GM12892 (cell line): Measurements from ENCODE around the gene DCST1.

Experiments used
- POLR2AphosphoS5 ChIP-seq: IDR thresholded peaks from 2 replicates; pipeline ENCODE4 v1.6.1; 2011; ENCODE audit warnings: low read depth, low read length, control low read depth
- TAF1 ChIP-seq: IDR thresholded peaks from 2 replicates; pipeline ENCODE4 v1.6.1; 2011; ENCODE audit warnings: low read depth, mild to moderate bottlenecking, control low read depth, low read length, borderline replicate concordance

DNA sequence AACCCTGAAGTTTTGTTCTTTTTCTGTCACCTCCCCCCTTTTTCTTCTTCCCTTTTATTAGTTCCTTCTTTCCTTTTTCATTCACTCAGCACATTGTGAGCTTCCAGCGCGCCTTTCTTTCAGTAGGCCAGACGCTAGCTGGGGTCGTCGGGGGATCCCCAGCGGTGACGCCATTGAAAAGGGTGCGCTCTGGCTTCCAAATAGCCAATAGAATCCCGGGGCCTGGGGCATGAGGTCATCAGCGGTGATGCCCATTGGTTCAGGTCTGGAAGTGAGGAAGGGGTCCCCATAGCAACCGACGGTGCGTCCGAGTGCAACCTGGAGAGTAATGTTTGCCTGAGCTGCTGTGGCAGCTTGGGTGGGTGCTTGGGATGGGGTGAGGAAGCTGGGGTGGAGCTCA lies 38.1 kb downstream of the DCST1 start:
- TF ChIP-seq TAF1, result no peak
- TF ChIP-seq POLR2AphosphoS5, result no peak
